RKO (cell line): ENCODE measurements around the gene OR6K3.
"Not testable (repeated sequence)": the region's sequence is repeated elsewhere in the genome, so short reads cannot be mapped to it uniquely, and the experiment has no call there.

Source experiments
- DNase-seq: peaks from one replicate; pipeline ENCODE4 v3.0.0-alpha.2; 2016; ENCODE audit warnings: low spot score

The OR6K3 gene

GRCh38 chr1:158720620-158721019 is at the start of gene OR6K3:
OR6K3 (minus strand) TSS chr1:158720720; CDS start chr1:158718115, 2,605 bp downstream.
- DNase-seq: no peak

GRCh38 chr1:158754420-158754819 is 33.9 kb upstream of the OR6K3 start, which contains the start of gene OR6K6:
OR6K6 (plus strand) TSS chr1:158754720; CDS start chr1:158754888, 168 bp downstream.
- DNase-seq: no peak

GRCh38 chr1:158752155-158752712 is 31.7 kb upstream of the OR6K3 start:
- DNase-seq: no peak

GRCh38 chr1:158735848-158736247 is 15.3 kb upstream of the OR6K3 start:
- no peak for DNase-seq

GRCh38 chr1:158732524-158732923 is 12.0 kb upstream of the OR6K3 start:
- no peak for DNase-seq

- DNase-seq: no peak
Observed at GRCh38 chr1:158731707-158732106, 11.2 kb upstream of the OR6K3 start.

- no peak for DNase-seq
Observed at GRCh38 chr1:158730453-158730852, 9.9 kb upstream of the OR6K3 start.

GRCh38 chr1:158728510-158729225 is 8.1 kb upstream of the OR6K3 start:
- DNase-seq: no peak

GRCh38 chr1:158724442-158724841 is 3.9 kb upstream of the OR6K3 start:
- DNase-seq: no peak

- DNase-seq: no peak
Observed at GRCh38 chr1:158719664-158720063, 856 bp downstream of the OR6K3 start.

- DNase-seq: no peak
Observed at GRCh38 chr1:158717344-158717743, 3.2 kb downstream of the OR6K3 start.

- no peak for DNase-seq
Observed at GRCh38 chr1:158716335-158716734, 4.2 kb downstream of the OR6K3 start.

GRCh38 chr1:158714754-158715153 is 5.8 kb downstream of the OR6K3 start:
- no peak for DNase-seq

GRCh38 chr1:158711098-158711497 is 9.4 kb downstream of the OR6K3 start:
- no peak for DNase-seq

- no peak for DNase-seq
Observed at GRCh38 chr1:158706096-158706495, 14.4 kb downstream of the OR6K3 start.

- DNase-seq: no peak
Observed at GRCh38 chr1:158700552-158700951, 20.0 kb downstream of the OR6K3 start, which contains the start of gene OR6K2. OR6K2 (minus strand) TSS chr1:158700652; CDS start chr1:158700652, 0 bp downstream.

- DNase-seq: no peak
Observed at GRCh38 chr1:158694596-158694995, 25.9 kb downstream of the OR6K3 start.

- DNase-seq: no peak
Observed at GRCh38 chr1:158692356-158692755, 28.2 kb downstream of the OR6K3 start.

- no peak for DNase-seq
Observed at GRCh38 chr1:158691907-158692306, 28.6 kb downstream of the OR6K3 start.

GRCh38 chr1:158691149-158691548 is 29.4 kb downstream of the OR6K3 start:
- DNase-seq: not testable (repeated sequence)

- no peak for DNase-seq
Observed at GRCh38 chr1:158689875-158690274, 30.6 kb downstream of the OR6K3 start.

GRCh38 chr1:158689110-158689509 is 31.4 kb downstream of the OR6K3 start:
- no peak for DNase-seq

GRCh38 chr1:158688343-158688742 is 32.2 kb downstream of the OR6K3 start:
- DNase-seq: not testable (repeated sequence)

GRCh38 chr1:158687037-158687436 is 33.5 kb downstream of the OR6K3 start:
- DNase-seq: no peak
